Measurements from ENCODE around the gene ABCA8.
"Not testable (repeated sequence)": the region's sequence is repeated elsewhere in the genome, so short reads cannot be mapped to it uniquely, and the experiment has no call there.

ABCA8 gene

DNA sequence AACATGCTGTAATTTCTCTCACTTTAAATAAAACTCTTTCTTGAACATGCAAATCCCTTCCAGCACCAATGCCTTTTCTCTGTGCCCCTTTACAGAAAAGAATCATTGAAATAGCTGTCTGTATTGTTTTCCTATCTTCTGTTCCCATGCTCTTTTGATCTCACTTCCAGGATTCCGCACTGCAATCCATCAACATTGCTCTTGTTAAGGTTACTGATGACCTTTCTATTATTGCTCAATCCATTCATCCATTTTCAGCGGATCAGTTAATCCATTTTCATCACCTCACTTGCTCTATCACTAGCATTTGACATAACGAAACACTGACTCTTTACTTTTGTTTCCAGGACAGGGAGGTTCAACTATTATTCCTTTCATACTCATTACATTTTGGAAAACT lies 130.5 kb downstream of the ABCA8 start:
- Histone ChIP-seq H3K36me3 (ENCODE audit: control insufficient read depth in 2 of 2, insufficient read depth in 2 of 2, low read length in 2 of 2) (no peaks in the 10 kb centered on the region), H3K27ac (ENCODE audit: low read length) (no peak overlapping the region), H3K4me1 (ENCODE audit: control insufficient read depth, insufficient read depth, low read length) (no peaks in the 10 kb centered on the region), H3K9me3 (ENCODE audit: control insufficient read depth in 2 of 2, low read length in 2 of 2) (no peaks in the 10 kb centered on the region), H3K27me3 (ENCODE audit: control insufficient read depth in 1 of 2, insufficient read depth in 2 of 2, low read length in 2 of 2) (peaks cover 0 to 2% of the 10 kb centered on the region in 2 donors), H3K9ac (ENCODE audit: low read length in 2 of 2) (no peak overlapping the region), H3K4me3 (ENCODE audit: low read length in 2 of 2) (no peak overlapping the region)

GRCh38 chr17:68824185-68824584 lies 131.0 kb downstream of the ABCA8 start:
- not testable (repeated sequence) for H3K4me3 ChIP-seq (ENCODE audit: low read length in 2 of 2); H3K9ac ChIP-seq (ENCODE audit: low read length in 2 of 2); H3K9me3 ChIP-seq (ENCODE audit: control insufficient read depth in 2 of 2, low read length in 2 of 2); H3K4me1 ChIP-seq (ENCODE audit: control insufficient read depth, insufficient read depth, low read length); H3K27ac ChIP-seq (ENCODE audit: low read length); H3K36me3 ChIP-seq (ENCODE audit: control insufficient read depth in 2 of 2, insufficient read depth in 2 of 2, low read length in 2 of 2); H3K27me3 ChIP-seq (ENCODE audit: control insufficient read depth in 1 of 2, insufficient read depth in 2 of 2, low read length in 2 of 2)

GRCh38 chr17:68822719-68823289 lies 132.4 kb downstream of the ABCA8 start:
- H3K27ac ChIP-seq (ENCODE audit: low read length), result no peak overlapping the region
- H3K36me3 ChIP-seq (ENCODE audit: control insufficient read depth in 2 of 2, insufficient read depth in 2 of 2, low read length in 2 of 2), result no peaks in the 10 kb centered on the region
- peaks cover 0 to 2% of the 10 kb centered on the region in 2 donors for H3K27me3 ChIP-seq (ENCODE audit: control insufficient read depth in 1 of 2, insufficient read depth in 2 of 2, low read length in 2 of 2)
- no peak overlapping the region for H3K4me3 ChIP-seq (ENCODE audit: low read length in 2 of 2)
- H3K9me3 ChIP-seq (ENCODE audit: control insufficient read depth in 2 of 2, low read length in 2 of 2), result no peaks in the 10 kb centered on the region
- H3K9ac ChIP-seq (ENCODE audit: low read length in 2 of 2), result no peak overlapping the region
- no peaks in the 10 kb centered on the region for H3K4me1 ChIP-seq (ENCODE audit: control insufficient read depth, insufficient read depth, low read length)

DNA sequence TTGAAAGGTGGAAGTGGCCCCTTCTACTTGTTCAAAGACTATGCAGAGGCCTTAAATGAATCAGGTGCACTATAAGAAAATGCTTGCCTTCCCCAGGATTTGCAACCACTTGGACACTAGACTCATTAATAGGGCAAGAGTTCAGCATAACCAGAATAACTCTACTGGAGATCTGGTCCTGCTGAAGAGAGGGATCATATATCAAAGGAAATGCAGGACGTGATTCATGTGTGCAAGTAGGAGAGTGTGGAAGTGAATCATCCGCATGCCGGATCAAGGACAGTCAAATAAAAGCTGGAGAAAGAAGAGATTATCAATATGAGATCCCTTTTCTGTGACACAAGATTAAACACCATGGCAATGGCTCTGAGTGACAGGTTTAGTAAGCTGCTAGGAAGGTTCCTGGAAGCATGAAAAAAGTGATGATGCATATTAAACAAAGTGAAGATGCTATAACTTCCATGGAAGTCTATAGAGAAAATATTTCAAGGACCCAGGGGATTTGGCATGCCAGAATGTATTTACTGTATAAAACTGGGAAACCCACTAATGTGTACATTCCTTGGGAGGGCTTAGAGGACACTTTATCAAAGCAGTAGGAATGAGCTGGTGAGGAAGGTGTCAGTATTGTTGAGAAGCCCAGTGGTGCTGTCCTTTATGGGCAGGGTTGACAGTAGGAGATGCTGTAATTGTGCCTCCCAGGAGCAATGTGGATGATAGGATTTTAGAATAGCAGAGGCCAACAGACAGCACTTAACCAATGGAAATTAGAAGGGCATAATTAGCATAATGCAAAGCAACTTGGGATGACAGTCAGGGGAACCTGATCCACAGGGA lies 133.1 kb downstream of the ABCA8 start:
- Histone ChIP-seq H3K9me3 (ENCODE audit: control insufficient read depth in 2 of 2, low read length in 2 of 2) (no peaks in the 10 kb centered on the region), H3K36me3 (ENCODE audit: control insufficient read depth in 2 of 2, insufficient read depth in 2 of 2, low read length in 2 of 2) (no peaks in the 10 kb centered on the region), H3K4me3 (ENCODE audit: low read length in 2 of 2) (no peak overlapping the region), H3K27me3 (ENCODE audit: control insufficient read depth in 1 of 2, insufficient read depth in 2 of 2, low read length in 2 of 2) (peaks cover 0 to 2% of the 10 kb centered on the region in 2 donors), H3K4me1 (ENCODE audit: control insufficient read depth, insufficient read depth, low read length) (no peaks in the 10 kb centered on the region), H3K9ac (ENCODE audit: low read length in 2 of 2) (no peak overlapping the region), H3K27ac (ENCODE audit: low read length) (no peak overlapping the region)

DNA sequence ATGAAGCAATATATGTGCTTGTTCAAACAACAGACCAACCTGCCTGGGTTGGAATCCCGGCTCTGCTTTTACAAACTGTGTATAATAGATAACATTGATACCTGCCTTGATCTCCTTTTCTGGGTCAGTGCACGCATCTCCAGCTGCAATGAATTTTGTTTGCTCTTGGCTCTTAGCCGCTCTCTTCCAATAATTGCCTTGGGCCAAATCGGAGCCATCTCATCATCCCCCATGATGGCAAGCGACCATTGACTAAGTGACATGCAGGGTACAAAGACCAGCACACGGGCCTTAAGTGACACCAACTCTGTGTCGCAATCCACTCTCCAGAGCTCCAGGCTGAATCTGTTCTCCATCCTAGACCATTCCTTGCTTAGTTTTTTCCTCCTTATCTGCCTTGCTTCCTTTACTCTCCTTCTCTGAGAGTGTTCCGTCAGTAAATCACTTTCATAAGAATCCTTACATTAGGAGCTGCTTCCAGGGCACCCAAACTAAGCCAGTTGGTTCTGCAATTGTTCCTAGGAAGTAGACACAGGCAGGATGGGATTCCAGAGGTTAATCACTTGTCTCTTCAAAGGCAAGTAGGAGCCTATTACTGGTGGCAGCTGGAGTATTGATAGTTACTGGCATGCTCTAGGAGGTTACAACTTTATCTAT lies 134.2 kb downstream of the ABCA8 start:
- Histone ChIP-seq H3K4me3 (ENCODE audit: low read length in 2 of 2) (no peak overlapping the region), H3K27ac (ENCODE audit: low read length) (no peak overlapping the region), H3K9me3 (ENCODE audit: control insufficient read depth in 2 of 2, low read length in 2 of 2) (no peaks in the 10 kb centered on the region), H3K9ac (ENCODE audit: low read length in 2 of 2) (no peak overlapping the region), H3K27me3 (ENCODE audit: control insufficient read depth in 1 of 2, insufficient read depth in 2 of 2, low read length in 2 of 2) (peaks cover 0 to 2% of the 10 kb centered on the region in 2 donors), H3K36me3 (ENCODE audit: control insufficient read depth in 2 of 2, insufficient read depth in 2 of 2, low read length in 2 of 2) (no peaks in the 10 kb centered on the region), H3K4me1 (ENCODE audit: control insufficient read depth, insufficient read depth, low read length) (no peaks in the 10 kb centered on the region)

- Histone ChIP-seq H3K36me3 (ENCODE audit: control insufficient read depth in 2 of 2, insufficient read depth in 2 of 2, low read length in 2 of 2) (no peaks in the 10 kb centered on the region), H3K9me3 (ENCODE audit: control insufficient read depth in 2 of 2, low read length in 2 of 2) (no peaks in the 10 kb centered on the region), H3K27me3 (ENCODE audit: control insufficient read depth in 1 of 2, insufficient read depth in 2 of 2, low read length in 2 of 2) (peaks cover 0 to 2% of the 10 kb centered on the region in 2 donors), H3K9ac (ENCODE audit: low read length in 2 of 2) (no peak overlapping the region), H3K27ac (ENCODE audit: low read length) (no peak overlapping the region), H3K4me3 (ENCODE audit: low read length in 2 of 2) (no peak overlapping the region), H3K4me1 (ENCODE audit: control insufficient read depth, insufficient read depth, low read length) (no peaks in the 10 kb centered on the region)
These were observed 134.7 kb downstream of the ABCA8 start for GRCh38 chr17:68820476-68820824.

DNA sequence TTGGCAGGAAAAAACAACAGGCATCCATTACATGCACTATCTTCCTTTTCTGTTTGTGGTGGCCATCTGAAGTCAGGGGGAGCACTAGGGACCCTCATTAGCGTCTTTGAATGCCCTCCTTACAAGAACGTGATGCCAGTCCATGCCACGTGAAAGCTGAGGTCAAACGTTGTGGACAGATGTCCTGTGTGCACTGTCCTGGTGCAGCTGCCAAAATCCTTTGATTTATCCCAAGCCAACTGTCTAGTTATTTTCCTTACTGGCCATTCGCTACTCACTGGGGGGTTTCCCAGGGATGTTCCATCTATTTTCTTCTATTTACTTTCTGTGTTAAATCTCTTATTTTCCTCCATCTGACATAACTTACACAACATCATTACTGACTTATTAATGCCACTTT lies 135.7 kb downstream of the ABCA8 start:
- Histone ChIP-seq H3K27me3 (ENCODE audit: control insufficient read depth in 1 of 2, insufficient read depth in 2 of 2, low read length in 2 of 2) (peaks cover 0 to 2% of the 10 kb centered on the region in 2 donors), H3K9me3 (ENCODE audit: control insufficient read depth in 2 of 2, low read length in 2 of 2) (no peaks in the 10 kb centered on the region), H3K4me1 (ENCODE audit: control insufficient read depth, insufficient read depth, low read length) (no peaks in the 10 kb centered on the region), H3K36me3 (ENCODE audit: control insufficient read depth in 2 of 2, insufficient read depth in 2 of 2, low read length in 2 of 2) (no peaks in the 10 kb centered on the region), H3K4me3 (ENCODE audit: low read length in 2 of 2) (no peak overlapping the region), H3K9ac (ENCODE audit: low read length in 2 of 2) (no peak overlapping the region), H3K27ac (ENCODE audit: low read length) (no peak overlapping the region)

All from stomach smooth muscle (tissue), 2 donors.